Measurements from ENCODE around the gene CDC73.
"Not testable (repeated sequence)": the region's sequence is repeated elsewhere in the genome, so short reads cannot be mapped to it uniquely, and the experiment has no call there.

CDC73 gene

DNA sequence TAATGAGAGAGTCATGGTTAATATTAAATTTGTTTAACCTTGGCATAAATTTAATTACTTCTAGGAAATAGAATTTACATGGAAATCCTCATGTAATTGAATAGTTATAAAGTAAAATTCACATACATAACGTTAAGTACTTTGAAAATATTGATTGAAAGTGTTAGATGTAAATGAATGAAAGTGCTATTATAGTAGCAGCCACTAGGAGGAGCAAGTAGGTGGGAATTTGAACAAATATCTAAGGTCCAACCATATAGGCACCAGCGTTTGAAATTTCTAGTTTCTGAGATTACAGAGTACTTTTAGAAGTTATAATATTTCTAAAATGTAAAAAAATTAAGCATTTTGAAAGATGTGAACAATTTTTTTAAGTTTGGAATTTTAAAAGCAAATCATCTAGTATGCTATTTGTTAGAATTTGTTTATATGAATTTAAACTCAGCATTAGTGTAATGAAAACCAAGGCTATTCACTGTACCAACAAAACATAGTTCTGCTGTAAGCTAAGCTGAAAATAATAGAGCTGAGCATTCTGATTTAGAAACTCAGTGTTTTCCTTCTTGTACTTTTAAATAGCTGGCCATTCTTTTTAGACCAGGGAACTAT is 61.3 kb downstream of the CDC73 start:
- DNase-seq: no peak

DNA sequence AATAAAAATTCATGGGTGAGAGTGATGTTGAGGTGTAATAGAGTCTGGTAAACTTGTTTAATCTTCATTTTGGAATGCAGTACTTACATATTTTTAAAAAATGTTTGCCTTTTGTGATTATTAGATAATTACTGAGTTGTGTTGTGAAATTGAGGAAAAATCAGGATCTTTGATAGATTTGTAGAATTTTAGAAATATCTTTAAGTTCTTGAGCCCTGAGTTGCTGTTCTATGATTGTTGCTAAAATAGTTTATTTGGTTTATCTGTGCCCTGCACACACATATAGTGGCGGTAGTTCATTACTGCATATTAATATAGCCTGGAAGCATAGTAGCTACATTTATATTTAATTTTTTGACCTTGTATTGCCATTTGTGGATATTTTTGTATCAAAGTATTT is 62.9 kb downstream of the CDC73 start:
- no peak for DNase-seq

DNA sequence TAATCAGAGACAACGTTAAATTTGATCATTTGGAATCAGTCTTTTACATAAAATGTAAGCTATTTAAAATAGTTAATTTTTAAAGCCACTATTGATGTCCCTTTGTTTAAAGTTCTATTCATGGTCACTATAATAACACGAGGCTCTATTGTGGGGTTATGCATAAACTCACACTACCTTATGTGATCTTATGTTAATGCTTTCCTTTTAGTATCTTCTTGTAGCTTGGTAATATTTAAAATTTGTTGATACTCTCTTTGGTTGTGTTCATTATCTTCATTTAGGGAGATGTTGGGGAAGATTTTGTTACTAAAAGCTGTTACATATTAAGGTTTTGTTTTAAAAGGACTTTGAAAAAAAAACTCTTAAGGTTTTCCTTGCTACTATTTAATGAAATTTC is 63.4 kb downstream of the CDC73 start:
- DNase-seq: no peak

DNA sequence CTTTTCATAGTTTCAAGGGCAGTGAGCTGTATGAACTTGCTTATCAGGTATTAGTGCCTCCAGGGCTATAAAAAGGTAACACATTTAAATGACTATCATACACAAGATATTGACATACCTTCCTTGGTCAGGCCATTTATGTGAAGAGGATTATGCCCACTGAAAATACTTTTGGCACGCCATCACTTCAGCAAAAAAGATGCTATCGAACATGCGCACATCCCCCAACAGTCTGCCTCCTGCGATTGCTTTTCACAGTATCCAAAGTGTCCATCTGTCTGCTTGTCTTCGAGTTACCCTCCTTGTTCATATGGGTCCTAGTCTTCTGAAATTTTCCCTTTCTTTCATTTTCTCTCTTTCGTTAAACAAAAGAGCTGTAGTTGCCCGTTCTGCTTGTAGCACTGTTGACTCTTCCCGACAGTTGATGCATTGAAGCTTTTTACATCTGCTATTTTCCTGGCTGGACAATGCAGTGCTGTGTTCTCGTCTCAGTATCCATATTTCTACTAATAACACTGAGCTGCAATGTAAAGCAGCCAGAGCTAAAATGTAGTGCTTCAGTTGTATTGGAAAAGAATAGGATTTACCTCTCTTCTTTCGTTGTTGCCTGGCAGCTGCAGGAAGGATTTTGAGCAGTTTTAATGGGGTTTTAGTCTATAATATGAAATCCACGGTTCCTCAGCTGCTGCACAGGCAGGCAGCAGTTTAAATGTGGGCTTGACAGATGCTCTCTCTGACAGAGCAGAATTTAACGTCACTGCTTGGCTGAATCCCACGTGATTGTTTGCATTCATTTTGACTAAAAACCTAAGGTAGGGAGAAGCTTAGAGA is 64.3 kb downstream of the CDC73 start, which contains the start of gene B3GALT2:
B3GALT2 (minus strand) TSS at position 713 of the 831 bp plus-strand sequence. CDS start 5,051 bp downstream, outside the sequence.
- DNase-seq: no peak

DNA sequence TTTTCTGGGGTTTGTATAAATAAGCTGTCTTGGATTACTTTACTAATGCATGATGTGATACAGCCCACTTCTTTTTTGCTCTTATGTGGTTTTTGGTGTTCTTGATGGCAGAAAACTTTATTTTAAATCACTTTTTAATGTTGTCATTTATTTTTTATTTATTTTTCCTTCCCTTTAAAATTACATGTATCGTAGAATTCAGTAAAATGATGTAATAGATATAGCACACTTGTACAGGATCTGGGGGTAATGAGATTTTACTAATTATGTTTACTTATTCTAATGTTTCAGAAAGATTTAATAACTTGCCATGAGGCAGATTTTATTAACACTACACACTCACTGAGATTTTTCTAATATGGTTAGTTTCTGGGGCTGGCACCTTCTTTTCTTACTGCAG is 65.3 kb downstream of the CDC73 start:
- no peak for DNase-seq

DNA sequence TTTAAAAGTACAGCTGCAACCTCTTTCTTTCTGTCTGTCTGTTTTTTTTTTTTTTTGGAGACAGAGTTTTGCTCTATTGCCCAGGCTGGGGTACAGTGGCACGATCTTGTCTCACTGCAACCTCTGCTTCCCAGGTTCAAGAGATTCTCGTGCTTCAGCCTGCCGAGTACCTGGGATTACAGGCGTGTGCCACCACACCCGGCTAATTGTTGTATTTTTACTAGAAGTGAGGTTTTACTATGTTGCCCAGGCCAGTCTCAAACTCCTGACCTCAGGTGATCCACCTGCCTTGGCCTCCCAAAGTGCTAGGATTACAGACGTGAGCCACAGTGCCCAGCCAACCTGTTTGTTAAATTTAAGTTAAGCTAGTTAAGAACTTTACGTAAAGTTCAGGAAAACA is 67.1 kb downstream of the CDC73 start:
- DNase-seq: not testable (repeated sequence)

DNA sequence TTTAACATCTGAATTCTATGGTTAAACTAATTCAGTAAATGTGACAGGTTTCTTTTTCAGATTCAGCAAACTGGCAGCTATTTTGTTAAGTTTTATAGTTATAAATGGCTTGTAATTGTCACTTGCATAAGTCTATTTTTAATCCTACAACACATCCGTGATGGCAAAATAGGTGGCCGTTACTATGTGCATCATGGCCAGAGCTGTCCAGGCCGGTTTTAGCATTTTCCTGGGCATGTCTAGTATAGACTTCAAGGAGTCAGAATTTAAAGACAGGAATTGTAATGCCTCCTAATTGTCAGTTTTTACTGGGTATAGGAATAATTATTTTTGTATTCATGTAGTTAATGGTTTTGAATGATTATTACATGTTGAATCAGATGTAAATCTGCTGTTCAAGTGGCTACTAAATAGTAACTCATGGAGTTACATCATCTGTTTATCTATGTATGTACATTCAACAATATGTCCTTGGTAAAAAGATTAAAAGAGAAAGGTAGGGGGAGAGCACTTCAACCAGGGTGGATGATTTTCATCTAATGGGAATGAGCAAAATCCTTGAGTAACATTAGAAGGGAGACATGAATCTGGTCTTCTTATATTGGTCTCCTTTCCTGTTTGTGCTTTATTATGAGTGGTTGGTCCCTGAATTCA is 67.7 kb downstream of the CDC73 start:
- DNase-seq: no peak

DNA sequence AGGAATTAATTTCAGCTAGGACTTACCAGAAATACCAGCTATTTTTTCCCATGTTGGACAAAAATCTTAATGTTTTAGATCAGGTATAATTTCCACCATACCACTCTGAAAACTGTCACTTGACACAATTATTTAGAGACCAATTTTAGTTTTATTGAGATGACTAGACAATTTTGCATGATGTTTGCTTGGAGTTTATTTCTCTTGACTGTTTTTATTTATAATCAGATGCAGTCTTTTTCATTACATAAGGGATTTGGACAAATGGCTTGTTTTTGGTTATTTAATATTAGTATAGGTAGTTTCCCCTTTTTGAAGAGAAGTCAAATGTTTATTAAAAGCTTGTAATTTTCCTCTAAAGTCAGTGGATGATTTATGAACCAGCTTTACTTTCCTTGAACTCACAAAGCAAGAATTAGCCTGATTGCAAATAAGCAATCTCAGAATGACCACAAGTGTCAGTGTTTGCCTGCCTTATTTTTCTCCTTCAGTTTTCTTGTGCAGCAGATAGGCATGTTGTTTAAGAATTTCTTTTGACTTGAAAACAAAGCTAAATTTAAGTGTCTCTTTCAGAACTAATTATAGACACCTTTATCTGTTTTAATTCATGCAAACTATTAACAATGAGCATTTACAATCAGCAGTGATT is 68.4 kb downstream of the CDC73 start:
- no peak for DNase-seq

DNA sequence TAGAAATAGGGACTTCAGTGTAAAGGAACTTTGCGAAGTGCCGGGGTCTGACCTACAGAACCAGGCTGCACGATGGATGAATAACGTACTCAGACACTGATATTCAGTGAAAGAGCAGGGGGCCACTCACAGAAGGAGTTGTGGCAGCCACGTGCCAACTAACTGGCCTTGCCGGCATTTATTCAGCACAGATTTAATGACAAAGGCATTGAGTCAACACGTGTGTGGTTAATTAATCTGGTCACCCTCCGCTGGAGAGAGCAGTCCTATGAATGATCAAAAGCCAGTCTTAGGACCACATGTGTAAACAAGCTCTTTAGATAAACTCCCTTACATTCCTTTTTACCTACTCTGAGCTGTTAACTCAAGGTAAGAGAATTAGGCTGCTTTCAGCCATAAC is 70.8 kb downstream of the CDC73 start:
- DNase-seq: no peak

DNA sequence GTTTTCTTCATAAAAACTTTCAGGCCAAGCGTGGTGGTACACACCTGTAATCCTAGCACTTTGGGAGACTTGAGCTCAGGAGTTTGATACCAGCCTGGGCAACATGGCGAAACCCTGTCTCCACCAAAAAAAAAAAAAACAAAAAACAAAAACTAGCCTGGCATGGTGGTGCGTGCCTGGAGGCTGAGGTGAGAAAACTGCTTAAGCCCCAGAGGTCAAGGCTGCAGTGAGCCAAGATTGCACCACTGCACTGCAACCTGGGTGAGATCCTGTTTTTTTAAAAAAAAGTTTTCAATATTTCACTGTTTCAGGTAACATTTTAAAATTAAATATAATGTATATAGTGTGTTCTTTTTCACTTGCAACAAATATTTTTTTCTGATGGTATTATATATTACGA is 78.1 kb downstream of the CDC73 start:
- DNase-seq: no peak

DNA sequence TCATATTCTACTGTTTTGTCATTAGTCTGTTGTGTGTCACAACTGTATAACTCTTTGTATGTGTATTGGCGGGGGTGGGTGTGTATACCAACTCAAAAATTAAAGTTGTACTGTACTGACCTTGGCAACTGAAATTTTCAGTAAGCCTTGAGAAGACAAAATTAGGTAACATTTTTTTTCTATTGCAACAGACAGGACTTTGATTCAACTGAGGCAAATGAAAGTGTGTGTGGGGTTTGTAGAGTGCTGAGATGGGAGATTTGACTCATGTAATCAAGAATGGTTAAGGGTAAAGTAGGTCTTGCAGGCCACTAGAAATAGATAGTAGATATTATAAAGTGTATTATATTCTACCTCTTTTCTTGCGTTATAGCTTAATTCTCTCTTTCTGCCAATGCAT is 79.2 kb downstream of the CDC73 start:
- DNase-seq: no peak

DNA sequence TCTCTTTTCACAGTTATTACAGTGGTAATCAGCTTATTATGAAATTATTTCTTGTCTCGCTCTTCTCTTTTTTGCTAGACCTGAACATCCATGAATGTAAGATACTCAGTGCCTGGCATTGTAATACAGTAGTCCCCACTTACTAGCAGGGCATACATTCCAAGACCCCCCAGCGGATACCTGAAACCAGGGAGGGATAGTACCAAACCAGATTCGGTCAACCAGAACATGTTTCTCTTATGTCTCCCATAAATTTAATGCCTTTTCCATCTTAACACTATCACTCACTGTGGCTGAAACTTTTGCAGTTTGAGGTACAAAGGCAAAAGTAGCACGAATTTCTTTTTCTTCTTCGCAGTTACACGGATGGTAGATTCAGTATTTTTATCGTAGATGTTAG is 89.2 kb downstream of the CDC73 start:
- DNase-seq: no peak

DNA sequence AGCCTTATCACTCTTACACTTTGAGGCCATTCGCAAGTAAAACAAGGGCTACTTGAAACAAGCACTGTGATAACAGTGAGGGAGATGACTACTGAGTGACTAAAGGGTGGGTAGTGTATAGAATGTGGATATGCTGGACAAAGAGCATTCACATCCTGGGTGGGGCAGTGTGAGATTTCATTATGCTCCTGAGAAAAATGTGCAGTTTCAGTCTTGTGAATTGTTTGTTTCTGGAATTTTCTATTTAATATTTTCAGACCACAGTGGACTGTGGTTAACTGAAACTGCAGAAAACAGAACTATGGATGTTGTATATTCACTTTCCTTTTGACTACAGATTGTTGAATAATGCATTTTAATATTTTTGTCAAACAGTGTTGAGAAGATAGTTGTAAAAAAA is 89.7 kb downstream of the CDC73 start:
- no peak for DNase-seq

DNA sequence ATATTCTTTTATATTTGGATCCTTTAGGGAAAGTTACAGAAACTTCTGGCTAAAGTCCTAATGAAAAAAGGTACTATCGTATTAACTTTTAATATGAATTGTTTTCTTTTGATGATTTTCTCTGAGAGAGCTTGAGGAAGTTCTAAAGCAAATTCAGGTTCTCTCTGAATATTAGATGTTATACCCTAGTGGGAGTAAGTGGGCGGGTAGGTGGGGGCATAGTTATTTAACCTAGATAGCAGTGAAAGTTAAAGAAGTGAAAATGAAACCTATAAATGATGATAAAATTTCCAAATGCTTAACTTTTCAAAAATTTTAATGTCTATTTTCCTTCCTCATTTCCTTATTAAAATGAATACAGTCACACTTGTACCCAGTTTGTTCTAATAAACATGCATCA is 90.8 kb downstream of the CDC73 start:
- no peak for DNase-seq

DNA sequence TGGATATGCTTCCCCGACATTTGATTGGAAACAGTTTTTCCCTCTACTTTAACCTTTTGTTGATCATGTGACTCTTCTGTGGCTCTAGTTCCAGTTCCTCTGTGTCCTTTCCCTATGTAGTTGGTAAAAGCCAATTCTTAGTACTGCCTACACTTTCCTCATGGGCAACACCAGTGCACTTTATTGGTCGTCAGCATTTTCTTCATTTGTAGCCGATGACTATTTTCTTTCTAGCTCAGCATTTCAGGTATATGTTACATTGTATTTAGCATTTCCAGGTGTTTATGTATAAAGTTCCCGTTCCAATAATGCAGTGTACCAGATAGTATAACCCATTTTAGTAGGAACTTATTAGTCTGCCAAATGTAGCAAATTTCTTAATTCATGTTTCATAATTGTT is 92.2 kb downstream of the CDC73 start:
- no peak for DNase-seq

DNA sequence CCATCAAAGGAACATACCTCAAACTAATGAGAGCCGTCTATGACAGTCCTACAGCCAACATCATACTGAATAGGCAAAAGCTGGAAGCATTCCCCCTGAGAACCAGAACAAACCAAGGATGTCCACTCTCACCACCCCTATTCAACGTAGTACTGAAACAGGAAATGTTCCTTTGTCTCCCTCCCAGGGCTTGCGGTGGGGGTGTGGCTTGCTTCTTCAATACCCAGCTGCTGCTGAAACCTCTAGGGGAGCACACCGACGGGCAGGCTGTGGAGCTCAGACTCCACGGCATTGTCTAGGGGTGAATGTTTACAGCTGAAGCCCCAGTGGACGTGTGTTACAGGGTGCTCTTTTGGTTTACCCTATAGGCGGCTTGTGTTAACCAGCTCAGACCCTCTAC is 95.1 kb downstream of the CDC73 start:
- DNase-seq: no peak

DNA sequence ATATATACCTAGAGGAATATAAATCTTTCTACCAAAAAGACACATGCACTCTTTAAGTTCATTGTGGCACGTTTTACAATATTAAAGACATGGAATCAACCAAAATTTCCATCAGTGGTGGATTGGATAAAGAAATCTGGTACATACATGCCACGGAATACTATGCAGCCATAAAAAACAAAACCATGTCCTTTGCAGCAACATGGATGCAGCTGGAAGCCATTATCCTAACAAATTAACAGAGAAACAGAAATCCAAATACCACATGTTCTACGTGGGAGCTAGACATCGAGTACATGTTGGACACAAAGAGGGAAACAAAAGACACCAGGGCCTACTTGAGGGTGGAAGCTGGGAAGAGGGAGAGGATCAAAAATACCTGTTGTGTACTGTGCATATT is 97.6 kb downstream of the CDC73 start:
- DNase-seq: no peak

DNA sequence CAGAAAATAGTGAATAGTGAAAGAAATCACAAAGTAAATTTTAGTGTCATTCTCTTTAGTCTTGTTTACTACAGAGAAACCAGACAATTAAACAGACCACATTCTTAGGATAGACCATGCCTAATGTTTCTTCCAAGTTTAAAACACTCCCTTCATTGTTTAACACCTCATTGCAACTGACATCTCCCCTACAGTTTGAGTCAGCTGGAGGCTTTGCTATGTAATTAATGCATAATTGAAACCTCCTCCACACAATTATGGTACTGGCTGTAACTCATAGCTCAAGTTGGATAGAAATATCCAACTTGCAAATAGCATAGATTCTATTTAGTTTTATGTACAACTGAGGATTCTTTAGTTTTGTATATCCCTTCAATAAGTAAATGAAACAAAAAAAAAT is 99.8 kb downstream of the CDC73 start:
- DNase-seq: no peak

DNA sequence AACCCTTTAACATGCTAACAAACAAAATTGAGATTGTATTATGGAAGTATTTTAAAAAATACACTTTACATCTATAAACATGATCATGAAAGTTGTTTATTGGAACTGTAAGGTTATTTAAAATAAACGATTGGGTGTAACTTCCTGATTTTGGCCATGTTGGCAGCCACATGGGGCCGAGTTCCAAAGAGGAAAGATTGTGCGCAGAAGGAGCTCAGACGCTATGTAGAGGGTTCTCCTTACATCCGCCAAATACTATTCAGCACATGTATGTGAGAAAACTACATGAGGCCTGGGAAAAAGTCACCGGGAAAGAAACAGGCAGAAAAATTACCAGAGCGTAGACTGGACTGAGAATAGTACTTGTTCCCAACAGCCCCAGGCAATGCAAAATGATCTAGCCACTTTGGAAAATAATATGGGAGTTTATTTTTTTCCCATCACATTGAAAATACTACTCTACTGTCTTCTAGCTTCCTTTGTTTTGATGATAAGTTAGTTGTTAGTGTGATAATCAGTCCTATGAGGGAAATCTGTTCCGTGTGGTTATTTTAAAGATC is 100.3 kb downstream of the CDC73 start:
- DNase-seq: no peak

DNA sequence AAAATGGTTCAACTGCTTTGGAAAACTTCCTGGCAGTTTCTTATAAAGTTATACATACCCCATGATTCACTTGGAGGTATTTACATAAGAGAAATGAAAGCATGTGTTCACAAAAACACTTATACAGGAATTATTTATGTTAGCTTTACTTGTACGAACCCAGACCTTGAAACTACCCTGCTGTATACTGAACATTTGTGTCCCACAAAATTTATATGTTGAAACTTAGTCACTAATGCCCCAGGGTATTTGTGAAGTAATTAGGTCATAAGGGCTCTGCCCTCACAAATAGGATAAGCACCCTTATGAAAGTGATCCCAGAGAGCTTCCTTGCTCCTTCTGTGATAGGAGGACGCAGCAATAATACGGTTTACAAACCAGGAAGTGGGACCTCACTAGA is 107.3 kb downstream of the CDC73 start:
- DNase-seq: no peak

DNA sequence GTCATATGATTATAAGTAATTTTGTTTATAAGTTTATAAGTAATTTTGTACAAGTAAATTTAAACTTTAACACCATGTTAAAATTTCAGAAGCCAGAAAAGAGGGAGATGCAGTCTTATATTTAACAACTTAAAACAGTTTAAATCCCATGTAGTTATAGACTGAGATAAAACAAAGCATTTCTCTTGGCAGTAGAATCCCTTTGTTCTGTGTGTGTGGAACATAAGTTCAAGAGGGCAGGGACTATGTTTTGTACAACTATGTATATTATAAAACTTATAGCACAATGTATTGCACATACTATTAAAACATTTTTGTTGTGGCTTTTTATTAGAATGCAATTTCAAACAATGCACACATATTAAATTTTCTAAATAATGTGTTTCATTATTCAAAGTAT is 109.3 kb downstream of the CDC73 start:
- not testable (repeated sequence) for DNase-seq

DNA sequence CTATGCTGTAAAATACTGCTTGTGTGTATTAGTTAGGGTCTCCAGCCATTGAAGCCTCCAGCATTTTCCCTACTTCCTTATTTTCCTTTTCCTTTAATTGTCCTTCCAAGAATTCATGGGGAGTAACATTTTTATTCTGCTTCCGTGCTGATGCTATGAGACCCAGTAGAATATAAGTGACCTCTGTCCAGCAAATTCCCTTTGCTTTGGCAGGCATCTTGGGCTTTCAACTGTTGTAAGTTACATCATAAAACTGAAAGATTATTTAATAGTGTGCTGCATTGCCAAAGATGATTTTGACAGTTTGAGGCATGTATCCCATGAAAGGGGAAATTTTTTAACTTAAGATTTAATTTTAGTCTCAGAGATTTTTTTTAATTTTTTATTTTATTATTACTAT is 112.7 kb downstream of the CDC73 start:
- no peak for DNase-seq

DNA sequence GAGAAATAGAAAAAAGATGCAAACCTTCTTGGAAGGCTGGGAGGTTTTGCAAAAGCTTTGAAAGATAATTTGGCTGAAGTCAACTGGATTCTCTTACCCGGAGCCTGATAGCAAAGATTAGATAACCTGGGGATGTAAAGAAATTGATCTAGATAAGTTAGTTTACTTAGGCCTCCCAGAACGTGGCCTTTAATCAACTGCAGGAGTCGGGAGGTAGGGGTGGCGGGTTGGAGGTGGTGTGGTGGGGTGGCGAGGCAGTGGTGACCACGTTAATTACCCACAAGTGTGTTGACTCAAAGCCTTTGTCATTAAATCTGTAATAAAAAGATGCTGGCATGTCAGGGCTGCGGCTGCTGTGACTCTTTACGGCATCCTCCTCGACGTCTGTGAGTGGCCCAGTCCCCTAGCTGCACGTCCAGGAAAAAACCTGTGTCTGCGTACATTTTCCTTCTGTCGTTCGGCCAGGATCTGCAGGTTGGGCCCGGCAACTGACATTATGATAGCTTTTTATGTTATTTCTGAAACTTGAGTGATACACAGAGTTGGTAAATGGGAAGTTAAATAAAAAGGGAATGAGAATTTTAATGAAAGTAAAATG is 115.6 kb downstream of the CDC73 start:
- DNase-seq: no peak

Data from GF-D8 (cell line).